H1 (cell line): ENCODE data around the gene ATP6V1B1. TPM values are rescaled to one million over a fixed set of nuclear protein-coding genes. Genes with fewer than 3 reads are reported as not detected.
A peak's percentile ranks its signal among the peaks of the same experiment; 100 is the strongest.

Experiments used
- CTCF ChIA-PET: fragments of 300-600 bp; sonication (Branson Sonifier 250); formaldehyde crosslinking; loops from one replicate; lab custom pipeline; 2021; ENCODE audit not compliant: partially characterized antibody; lab: Charles Lee
- POLR2A ChIA-PET: fragments of 300-600 bp; sonication (Branson Sonifier 250); formaldehyde crosslinking; loops from one replicate; lab custom pipeline; 2021; ENCODE audit warnings: inconsistent platforms; ENCODE audit not compliant: partially characterized antibody; lab: Charles Lee
- DNase-seq, 2 experiments: peaks; one replicate each; pipeline versions ENCODE4 v3.0.0 to v3.0.0-alpha.2; 2010 to 2022; ENCODE audit warnings: low spot score in 2 of 2, low read depth in 1 of 2, mixed read lengths in 1 of 2
- FAIRE-seq: peaks from 2 replicates; lab custom pipeline; 2011; peaks lifted over from hg19 to GRCh38; lab: Jason Lieb, UNC
- H2AFZ ChIP-seq: 2 replicates; pipeline ENCODE4 v1.8.1; 2012; ENCODE audit warnings: low read length, inconsistent platforms
- H2AK5ac ChIP-seq: 2 replicates; pipeline ENCODE4 v1.6.1; 2013; ENCODE audit warnings: low read depth, low read length
- H2BK120ac ChIP-seq: replicated peaks from 2 replicates; pipeline ENCODE3; 2013; ENCODE audit warnings: low read depth, low read length, inconsistent platforms
- H2BK12ac ChIP-seq: 2 replicates; pipeline ENCODE4 v1.6.1; 2013; ENCODE audit warnings: low read depth, low read length
- H2BK15ac ChIP-seq: 2 replicates; pipeline ENCODE4 v1.6.1; 2013; ENCODE audit warnings: low read length
- H2BK20ac ChIP-seq: 2 replicates; pipeline ENCODE4 v1.6.1; 2013; ENCODE audit warnings: low read length
- H2BK5ac ChIP-seq: 2 replicates; pipeline ENCODE4 v1.6.1; 2013; ENCODE audit warnings: low read depth, low read length
- H3K14ac ChIP-seq: 2 replicates; pipeline ENCODE4 v1.6.1; 2013; ENCODE audit warnings: inconsistent platforms; ENCODE audit not compliant: insufficient read length
- H3K18ac ChIP-seq: 2 replicates; pipeline ENCODE4 v1.6.1; 2013; ENCODE audit warnings: low read length; ENCODE audit errors: extremely low read depth
- H3K23ac ChIP-seq: 2 replicates; pipeline ENCODE4 v1.6.1; 2013; ENCODE audit warnings: inconsistent platforms; ENCODE audit not compliant: insufficient read length
- H3K23me2 ChIP-seq: 2 replicates; pipeline ENCODE4 v1.6.1; 2013; ENCODE audit warnings: low read depth, low read length
- H3K27ac ChIP-seq: 2 replicates; pipeline ENCODE4 v1.6.1; 2011; ENCODE audit warnings: low read depth, low read length, inconsistent platforms
- H3K27me3 ChIP-seq, 4 experiments: replicated peaks in 1 of 4; 1 replicate in 1 of 4; 2 replicates in 3 of 4; pipeline versions ENCODE4 v1.6.1 to v1.8.1; 2011 to 2013; ENCODE audit warnings: low read length in 3 of 4, mild to moderate bottlenecking in 3 of 4, inconsistent platforms in 2 of 4, mixed read lengths in 2 of 4, moderate library complexity in 1 of 4; ENCODE audit not compliant: control insufficient read depth in 3 of 4, insufficient read depth in 3 of 4; ENCODE audit errors: extremely low read depth in 1 of 4
- H3K36me3 ChIP-seq, 4 experiments: 2 replicates each; pipeline versions ENCODE4 v1.6.1 to v1.8.1; 2011 to 2013; ENCODE audit warnings: mild to moderate bottlenecking in 4 of 4, low read length in 3 of 4, moderate library complexity in 2 of 4, control low read depth in 1 of 4, inconsistent platforms in 1 of 4; ENCODE audit not compliant: insufficient read depth in 4 of 4, control insufficient read depth in 2 of 4
- H3K4ac ChIP-seq: replicated peaks from 2 replicates; pipeline ENCODE3; 2013; ENCODE audit warnings: low read length, low read depth, mixed read lengths, inconsistent platforms; ENCODE audit not compliant: insufficient read length
- H3K4me1 ChIP-seq, 4 experiments: replicated peaks in 1 of 4; 1 replicate in 1 of 4; 2 replicates in 3 of 4; pipeline versions ENCODE4 v1.6.1 to v1.8.1; 2011 to 2013; ENCODE audit warnings: low read length in 3 of 4, inconsistent platforms in 2 of 4, mixed read lengths in 1 of 4; ENCODE audit not compliant: insufficient read depth in 4 of 4, control insufficient read depth in 3 of 4
- H3K4me2 ChIP-seq, 2 experiments: 2 replicates each; pipeline versions ENCODE4 v1.6.1 to v1.8.1; 2011 to 2013; ENCODE audit warnings: low read depth in 2 of 2, low read length in 2 of 2, control low read depth in 1 of 2, inconsistent platforms in 1 of 2, mild to moderate bottlenecking in 1 of 2; ENCODE audit not compliant: insufficient read depth in 1 of 2
- H3K4me3 ChIP-seq, 4 experiments: fragments of 200-600, 300-600 bp in 1 of 4; sonication (generic), shearing (Covaris generic), sonication (Bioruptor Twin) in 1 of 4; 2 replicates each; pipeline versions ENCODE4 v1.5.1 to v1.8.1; 2011 to 2016; ENCODE audit warnings: low read length in 4 of 4, low read depth in 3 of 4, control low read depth in 2 of 4, inconsistent platforms in 2 of 4, mild to moderate bottlenecking in 2 of 4, mixed read lengths in 1 of 4, moderate library complexity in 1 of 4; ENCODE audit not compliant: insufficient read depth in 2 of 4; ENCODE audit errors: extremely low read depth in 1 of 4
- H3K56ac ChIP-seq: replicated peaks from 2 replicates; pipeline ENCODE3; 2013; ENCODE audit warnings: low read depth, mild to moderate bottlenecking, mixed read lengths, low read length, inconsistent platforms; ENCODE audit not compliant: insufficient read length
- H3K79me1 ChIP-seq: 2 replicates; pipeline ENCODE4 v1.6.1; 2013; ENCODE audit warnings: low read depth, low read length, control low read depth
- H3K79me2 ChIP-seq, 2 experiments: 2 replicates each; pipeline versions ENCODE4 v1.6.1 to v1.8.1; 2012 to 2013; ENCODE audit warnings: low read length in 2 of 2, mild to moderate bottlenecking in 2 of 2, inconsistent platforms in 1 of 2; ENCODE audit not compliant: insufficient read depth in 2 of 2, control insufficient read depth in 1 of 2
- H3K9ac ChIP-seq, 4 experiments: replicated peaks in 1 of 4; 1 replicate in 1 of 4; 2 replicates in 3 of 4; pipeline versions ENCODE4 v1.6.1 to v1.8.1; 2011 to 2013; ENCODE audit warnings: low read depth in 3 of 4, low read length in 3 of 4, control low read depth in 2 of 4, mild to moderate bottlenecking in 2 of 4, moderate library complexity in 2 of 4, inconsistent platforms in 1 of 4; ENCODE audit errors: extremely low read depth in 1 of 4
- H3K9me3 ChIP-seq, 2 experiments: 2 replicates each; pipeline versions ENCODE4 v1.6.1 to v1.8.1; 2012 to 2013; ENCODE audit warnings: mild to moderate bottlenecking in 2 of 2, moderate library complexity in 2 of 2, control low read depth in 1 of 2, inconsistent platforms in 1 of 2, low read depth in 1 of 2, low read length in 1 of 2, mixed read lengths in 1 of 2; ENCODE audit not compliant: insufficient read depth in 2 of 2
- H4K20me1 ChIP-seq, 2 experiments: replicated peaks in 1 of 2; 2 replicates each; pipeline versions ENCODE3 to v1.8.1; 2011 to 2013; ENCODE audit warnings: inconsistent platforms in 2 of 2, low read length in 2 of 2, mild to moderate bottlenecking in 1 of 2; ENCODE audit not compliant: insufficient read depth in 2 of 2, control insufficient read depth in 1 of 2
- H4K5ac ChIP-seq: 2 replicates; pipeline ENCODE4 v1.6.1; 2013; ENCODE audit warnings: low read length, low read depth, mixed read lengths, inconsistent platforms; ENCODE audit not compliant: insufficient read length
- H4K8ac ChIP-seq: 2 replicates; pipeline ENCODE4 v1.8.0; 2013; ENCODE audit warnings: mild to moderate bottlenecking, moderate library complexity, low read length, inconsistent platforms; ENCODE audit not compliant: insufficient read depth; ENCODE audit errors: extremely low read depth
- H4K91ac ChIP-seq: replicated peaks from 2 replicates; pipeline ENCODE3; 2013; ENCODE audit warnings: low read length, mixed read lengths, inconsistent platforms; ENCODE audit not compliant: insufficient read length
- GABPA ChIP-seq: IDR thresholded peaks from 2 replicates; pipeline ENCODE4 v1.6.1; 2011; ENCODE audit warnings: mild to moderate bottlenecking, low read length, moderate library complexity, borderline replicate concordance; ENCODE audit not compliant: insufficient read depth
- TCF12 ChIP-seq: IDR thresholded peaks from 2 replicates; pipeline ENCODE4 v1.6.1; 2011; ENCODE audit warnings: low read depth, mild to moderate bottlenecking, low read length
- WGBS, 2 experiments: shearing (Covaris generic) in 1 of 2; methylation state at CpG; one replicate each; pipeline versions ENCODE4 v1.1.6 to v1.1.7; 2013 to 2015; ENCODE audit warnings: low lambda C conversion rate in 2 of 2, mixed read lengths in 2 of 2, inconsistent platforms in 1 of 2, low coverage in 1 of 2, missing lambda C conversion rate in 1 of 2; ENCODE audit not compliant: insufficient replicate concordance in 2 of 2, insufficient coverage in 1 of 2, insufficient read length in 1 of 2; ENCODE audit errors: extremely low coverage in 1 of 2, missing lambda C conversion rate in 1 of 2; 5-methylcytosine and 5-hydroxymethylcytosine counted together
- polyA plus RNA-seq, 7 experiments: library from polyadenylated mRNA; depleted of rRNA in 3 of 7; stranded (reverse) in 5 of 7; unstranded in 2 of 7; fragments of >200 nt in 5 of 7; fragments of 200-250 nt in 2 of 7; gene quantifications; 1 replicate in 5 of 7; 2 replicates in 1 of 7; 4 replicates in 1 of 7; pipeline versions ENCODE4 v1.2.1 to v1.2.3, GENCODE V29; 2011 to 2013; ENCODE audit warnings: missing spikeins in 2 of 7, mixed read lengths in 2 of 7
- total RNA-seq: library from RNA; stranded (reverse); fragmentation: NEBNext Ultra II Directional; extraction: Animal tissue kit (Norgen Biotek cat#: 25700); gene quantifications from 2 replicates; pipeline ENCODE4 v1.2.1, GENCODE V29; 2021

Gene ATP6V1B1
- total and polyA plus RNA-seq, 2 of the 8 experiments (the other 6 are each of a cell fraction or from before 2014, with no cell fraction given), result not detected

DNA sequence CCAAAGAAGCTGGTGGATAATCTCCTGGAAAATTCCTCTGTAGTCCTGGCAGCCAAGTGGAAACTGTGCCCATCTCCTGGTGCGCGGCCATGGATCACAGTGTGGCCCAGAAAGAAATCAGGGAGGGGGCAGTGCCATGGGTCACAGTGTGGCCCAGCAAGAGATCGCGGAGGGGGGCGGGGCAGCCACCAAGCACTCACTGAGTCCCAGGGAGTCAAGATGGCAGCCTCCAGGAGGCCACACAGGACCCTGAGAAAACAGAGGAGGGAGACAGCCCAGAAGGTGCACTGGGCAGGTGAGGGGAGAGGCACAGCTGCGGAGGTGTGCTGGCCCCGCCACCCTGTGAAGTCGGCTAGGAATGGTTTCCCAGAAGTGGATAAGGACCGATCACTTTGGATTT, 8.1 kb upstream of the ATP6V1B1 start:
- Histone ChIP-seq H4K91ac (no peak overlapping the region), H3K4me1 (peaks cover 0 to 2% (median 2%) of the 10 kb centered on the region in 4 experiments; a peak in 3 of 7 replicates), H2AFZ (no peak overlapping the region), H2BK20ac (no peak overlapping the region), H4K20me1 (peaks cover 2 to 3% of the 10 kb centered on the region in 2 experiments), H4K8ac (peak overlapping the region; percentile 46; the same call in 1 of the 2 replicates), H3K4me3 (no peak overlapping the region), H3K27me3 (peaks cover 0 to 5% (median 3%) of the 10 kb centered on the region in 4 experiments; a peak in 3 of 7 replicates), H3K4me2 (no peak overlapping the region), H3K9ac (no peak overlapping the region), H3K18ac (no peak overlapping the region), H3K4ac (no peak overlapping the region), H4K5ac (no peak overlapping the region), H3K79me1 (no peaks in the 10 kb centered on the region), H3K9me3 (no peaks in the 10 kb centered on the region), H3K23ac (no peak overlapping the region), H2BK120ac (no peak overlapping the region), H2BK15ac (no peak overlapping the region), H2AK5ac (no peak overlapping the region), H3K56ac (no peak overlapping the region), H3K79me2 (no peaks in the 10 kb centered on the region), H3K36me3 (no peaks in the 10 kb centered on the region), H2BK12ac (no peak overlapping the region), H3K27ac (no peak overlapping the region), H2BK5ac (no peak overlapping the region), H3K14ac (no peak overlapping the region), H3K23me2 (no peaks in the 10 kb centered on the region)
- TF ChIP-seq TCF12, result no peak
- TF ChIP-seq GABPA, result no peak
- DNase-seq (peak in 1 of 2 experiments; percentile 27), FAIRE-seq (no peak)
- ChIA-PET CTCF (interaction anchor here (1.0 to 22.0 kb wide), 7 partner anchors 7 to 57 kb away, joined by 3 to 513 read pairs (median 5); partner anchors contain the start of gene ATP6V1B1), POLR2A (no interaction called here)
- WGBS, 2 experiments, result 91% methylated on average over 8 of the region's 9 CpGs; no CpG with 5 or more reads in 1 of the 2 experiments
